ENCODE data around the gene ZNF423.

- TF ChIP-seq ZNF274 (IDR thresholded peaks at IDR 0.05; ENCODE audit: low read depth, low read length) (no peak), YY1 (IDR thresholded peaks at IDR 0.05; ENCODE audit: insufficient read depth, insufficient read length) (no peak)
Observed at GRCh38 chr16:49466881-49467280, 389.0 kb downstream of the ZNF423 start.
